GM21737 (cell line): ENCODE measurements around the gene STT3B.

Experiments used
- ATAC-seq: cut with Tn5 transposase; IDR thresholded peaks from one replicate; pipeline ENCODE4 v1.9.1; 2021; ENCODE audit warnings: mild to moderate bottlenecking, moderate library complexity; ENCODE audit not compliant: unreplicated experiment

STT3B gene

DNA sequence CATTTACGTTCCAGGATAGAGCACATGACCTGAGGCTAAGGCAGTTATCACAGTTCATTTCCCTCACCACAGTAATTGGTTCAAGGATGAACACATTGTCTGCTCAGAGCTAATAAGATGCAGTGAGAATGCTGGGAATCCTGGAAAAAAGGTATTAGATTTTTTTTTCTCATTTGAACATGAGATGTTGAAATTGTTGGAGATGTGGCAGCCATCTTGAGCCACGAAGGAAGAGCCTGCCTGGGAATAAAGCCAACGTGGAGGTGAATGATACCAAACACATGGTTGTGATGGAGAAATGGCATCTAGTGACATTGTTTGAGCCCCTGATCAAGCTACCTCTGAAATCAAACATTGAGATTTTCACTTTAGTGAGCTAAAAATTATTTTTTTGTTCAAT is 16.0 kb upstream of the STT3B start:
- ATAC-seq, result no peak

DNA sequence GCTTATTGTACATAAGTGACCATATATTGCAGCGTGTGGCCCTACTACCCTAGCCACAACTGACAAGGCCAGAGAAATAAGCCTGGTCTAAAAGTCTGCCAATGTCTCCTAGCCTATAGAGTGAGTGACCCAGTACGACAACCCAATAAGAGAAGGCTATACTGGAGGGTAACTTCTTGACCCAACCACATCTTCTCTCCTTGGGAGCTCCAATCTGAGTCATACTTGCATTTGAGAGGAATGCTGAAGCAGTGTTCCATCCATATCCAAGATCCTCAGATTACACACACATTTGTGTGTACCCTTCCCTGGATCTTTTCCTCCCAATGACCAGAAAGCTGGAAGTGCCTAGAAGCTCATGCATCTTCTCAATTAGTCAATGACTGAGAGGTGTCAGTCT is 11.3 kb upstream of the STT3B start:
- ATAC-seq, result no peak

DNA sequence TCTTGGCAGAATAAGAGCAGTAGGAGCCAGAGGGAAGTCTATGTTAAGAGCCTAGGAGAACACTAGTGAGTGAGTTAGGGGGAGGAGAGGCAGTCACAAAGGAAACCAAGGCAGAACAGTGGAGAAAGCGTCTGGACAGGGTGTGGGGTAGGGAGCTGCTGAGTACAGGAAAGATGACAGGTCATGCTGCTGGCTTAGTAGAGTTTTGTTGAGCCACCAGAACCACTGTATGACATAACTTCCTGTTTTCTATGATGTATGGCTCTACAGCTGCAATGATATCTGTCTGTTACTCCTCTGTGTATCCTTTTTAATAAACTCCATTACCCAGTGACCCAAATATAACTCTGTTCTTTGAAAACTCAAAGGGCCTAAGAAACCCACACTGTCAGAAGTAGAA is 10.6 kb upstream of the STT3B start:
- no peak for ATAC-seq

DNA sequence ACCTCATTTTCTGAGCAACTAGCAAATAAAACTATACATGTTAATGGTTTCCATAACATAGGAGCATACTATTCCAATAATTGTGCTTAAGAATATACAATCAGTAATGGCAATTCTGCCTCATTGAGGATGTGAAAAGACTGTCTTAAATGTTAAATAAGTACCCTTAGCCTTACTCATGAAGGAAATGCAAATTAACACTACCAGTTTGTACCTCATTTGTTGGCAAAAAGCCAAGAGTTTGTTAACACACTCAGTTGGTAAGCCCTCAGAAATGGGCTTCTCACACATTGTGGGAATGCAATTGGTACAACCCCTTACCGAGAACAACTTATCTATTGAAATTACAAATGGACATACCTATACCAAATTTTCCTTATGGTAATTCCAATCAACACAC is 9.2 kb upstream of the STT3B start:
- no peak for ATAC-seq

DNA sequence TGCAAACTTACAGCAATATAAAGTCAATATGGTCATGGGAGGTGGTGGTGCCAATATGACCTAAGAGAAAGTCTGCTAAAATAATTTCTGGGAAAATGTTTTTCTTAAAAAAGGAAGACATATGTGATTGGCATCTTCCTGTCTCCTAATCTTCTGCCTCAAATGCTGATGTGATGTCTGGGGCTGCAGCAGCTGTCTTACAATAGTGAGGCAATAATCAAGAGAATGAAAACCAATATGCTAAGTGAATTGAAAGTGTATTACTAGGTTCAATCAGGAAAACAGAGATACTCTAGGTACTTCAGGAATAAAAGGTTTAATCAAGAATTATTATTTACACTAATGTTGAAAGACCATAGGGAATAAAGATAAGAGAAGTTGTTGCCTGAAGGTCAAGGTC is 7.2 kb upstream of the STT3B start:
- no peak for ATAC-seq

DNA sequence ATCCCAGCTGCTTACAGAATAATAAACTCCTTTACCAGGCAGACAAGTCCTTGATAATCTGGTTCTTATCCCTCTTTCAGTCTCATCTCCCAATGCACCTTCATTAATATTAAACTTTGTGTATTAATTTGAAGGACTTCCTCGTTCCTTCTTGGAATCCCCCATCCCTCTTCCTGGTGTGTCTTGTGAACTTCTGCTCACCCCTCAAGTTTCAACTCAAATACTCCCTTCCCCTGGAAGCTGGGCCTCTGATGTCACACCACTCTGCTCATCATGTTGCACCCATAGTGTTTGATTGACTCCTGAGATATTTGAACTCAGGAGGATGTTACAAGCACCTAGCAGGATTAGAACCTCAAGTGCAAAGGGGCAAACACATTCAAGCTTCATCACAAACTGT is 3.3 kb upstream of the STT3B start:
- ATAC-seq, result no peak

DNA sequence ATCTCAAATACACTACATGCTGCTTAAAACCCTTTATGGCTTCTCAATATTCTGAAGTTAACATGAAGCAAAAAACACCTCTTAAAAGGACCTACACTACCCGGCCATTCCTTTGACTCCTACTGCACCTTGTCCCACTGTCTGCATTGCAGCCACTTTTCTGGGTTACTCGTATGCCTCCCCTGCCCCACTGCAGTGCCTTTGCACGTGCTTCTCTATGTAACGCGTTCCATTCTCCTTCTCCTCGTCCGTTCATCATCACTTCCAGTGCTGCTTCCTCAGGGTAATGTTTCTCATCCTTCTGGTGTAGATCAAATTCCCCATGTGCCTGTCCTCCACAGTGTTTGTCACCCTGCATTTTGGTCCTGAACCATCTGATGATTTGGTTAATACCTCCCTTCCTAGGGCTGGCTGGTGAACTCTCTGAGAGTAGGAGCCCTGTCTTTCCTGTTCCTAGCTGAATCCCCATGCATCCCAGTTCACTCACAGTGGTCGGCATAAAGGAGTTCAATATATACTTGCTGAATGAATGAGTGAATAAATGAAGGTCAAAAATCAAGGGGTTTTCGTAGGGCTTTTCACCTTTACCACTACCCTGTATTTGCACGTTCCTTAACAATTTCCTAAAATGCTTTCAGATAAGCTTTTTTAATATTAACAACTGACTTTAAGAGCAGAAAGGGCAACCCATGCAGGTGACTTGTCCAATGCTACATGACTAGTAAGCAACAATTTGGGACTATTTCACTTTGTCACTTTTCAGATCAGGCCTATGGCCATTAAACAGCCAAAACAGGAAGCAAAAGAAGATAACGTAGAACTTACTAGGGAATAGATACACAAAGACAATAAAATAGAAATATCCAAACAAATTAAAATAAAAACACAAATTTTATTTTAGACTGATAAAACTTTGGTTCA is 2.4 kb upstream of the STT3B start:
- ATAC-seq, result no peak

DNA sequence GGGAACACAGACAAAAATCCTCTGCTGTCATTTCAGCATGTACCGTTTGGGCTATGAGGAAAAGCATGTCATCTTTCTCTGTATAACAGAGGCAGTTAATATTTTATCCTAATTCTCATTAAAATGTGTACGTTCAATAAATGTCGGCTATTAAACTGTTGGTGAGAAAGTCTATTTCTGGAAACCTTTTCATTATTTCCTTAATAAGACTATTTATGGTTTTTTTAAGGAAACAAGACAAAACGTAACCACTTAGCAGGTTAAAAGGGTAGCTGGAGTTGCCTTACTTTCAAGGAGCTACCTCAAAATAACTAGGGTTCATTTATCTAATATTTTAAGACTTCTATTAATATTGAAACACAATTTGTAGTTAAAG is 1.8 kb upstream of the STT3B start:
- ATAC-seq, result no peak

DNA sequence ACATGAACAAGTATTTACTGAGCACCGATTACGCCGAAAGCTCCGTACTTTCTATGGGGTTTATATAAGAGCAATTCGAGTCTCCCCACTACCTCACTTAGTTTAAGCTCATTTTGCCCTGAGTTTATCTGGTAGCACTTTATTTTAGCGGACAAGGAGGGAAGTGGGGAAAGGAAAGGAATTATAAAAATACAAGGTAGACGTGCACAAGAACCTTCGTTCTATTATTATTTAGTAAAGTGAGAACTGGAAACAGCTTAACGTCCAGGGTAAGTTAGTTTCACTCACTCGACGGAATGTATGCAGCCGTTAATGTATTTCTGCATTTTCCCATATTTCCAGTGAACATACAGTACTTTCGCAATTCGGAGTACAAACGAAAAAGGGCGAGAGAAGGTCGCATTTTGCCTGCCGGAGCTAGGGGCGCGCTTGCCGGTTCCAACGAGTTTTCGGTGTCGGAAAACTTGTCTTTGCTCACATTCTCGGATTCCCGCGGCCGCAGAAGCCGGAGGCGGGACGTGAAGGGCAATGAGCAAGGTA is 1.2 kb upstream of the STT3B start:
- no peak for ATAC-seq

DNA sequence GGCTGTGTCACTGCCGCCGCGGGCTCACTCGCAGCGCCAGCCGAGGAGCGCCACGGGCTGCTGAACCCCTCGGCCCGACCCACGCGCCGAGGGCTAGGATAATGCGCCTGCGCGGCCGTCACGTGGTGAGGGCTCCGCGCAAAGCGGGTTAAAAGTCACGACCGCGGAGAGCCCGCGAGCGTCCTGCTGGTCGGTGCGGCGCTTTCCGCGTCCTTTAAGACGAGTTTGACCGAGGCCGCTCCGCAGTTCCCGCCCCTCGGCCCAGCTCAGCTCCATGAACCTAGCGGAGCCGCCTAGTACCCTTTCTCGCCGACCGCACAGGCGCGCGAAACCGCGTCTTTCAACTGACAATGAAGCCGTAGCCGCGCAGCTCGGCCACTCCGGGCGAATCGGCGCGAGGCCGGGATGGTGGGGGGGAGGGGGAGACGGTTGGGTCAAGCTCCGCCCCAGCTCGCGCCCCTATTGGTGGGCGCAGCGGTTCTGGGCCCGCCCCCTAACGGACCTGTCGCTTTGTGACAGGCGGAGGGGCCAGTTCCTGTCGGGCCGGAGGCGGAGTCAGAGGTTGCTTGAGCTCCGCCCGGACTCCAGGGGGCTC is 636 bp upstream of the STT3B start:
- ATAC-seq, result peak; percentile 88

DNA sequence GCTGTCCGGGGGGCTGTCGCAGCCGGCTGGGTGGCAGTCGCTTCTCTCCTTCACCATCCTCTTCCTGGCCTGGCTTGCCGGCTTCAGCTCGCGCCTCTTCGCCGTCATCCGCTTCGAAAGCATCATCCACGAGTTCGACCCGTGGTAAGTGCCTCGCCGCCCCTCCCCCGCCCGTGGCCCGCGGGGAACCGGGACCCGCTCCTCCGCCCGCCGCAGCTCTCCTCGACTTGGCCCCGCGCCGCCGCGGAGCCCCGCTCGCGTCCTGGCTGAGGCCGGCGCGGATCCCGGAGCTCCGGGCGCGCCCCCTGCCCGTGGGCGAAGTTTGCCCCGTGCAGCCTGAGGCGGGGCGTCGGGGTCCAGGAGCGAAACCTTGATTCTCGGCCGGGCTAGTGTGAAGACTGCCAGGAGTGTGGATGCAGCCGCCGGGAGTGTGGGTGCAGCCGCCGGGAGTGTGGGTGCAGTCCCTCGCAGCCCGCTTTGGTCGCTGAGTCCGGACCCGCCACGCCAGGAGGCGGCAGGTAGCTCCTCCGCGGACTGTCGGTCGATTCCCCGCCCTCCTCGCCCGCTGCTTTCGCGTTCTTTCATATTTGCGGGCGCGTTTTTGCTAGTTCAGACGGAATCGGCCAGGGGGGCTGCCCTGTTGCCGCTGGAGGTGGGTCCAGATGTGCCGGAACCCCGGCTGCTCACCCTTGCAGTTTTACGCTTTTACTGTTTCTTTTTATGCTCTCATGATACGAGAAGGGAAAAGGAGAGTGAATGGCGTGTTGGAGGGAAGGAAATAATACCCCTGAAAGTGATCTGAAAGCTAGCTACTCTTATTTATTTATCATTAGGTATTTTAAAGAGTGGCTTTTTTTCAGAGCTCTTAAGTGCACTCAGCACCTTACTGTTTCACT is 692 bp downstream of the STT3B start:
- ATAC-seq, result peak; percentile 6

DNA sequence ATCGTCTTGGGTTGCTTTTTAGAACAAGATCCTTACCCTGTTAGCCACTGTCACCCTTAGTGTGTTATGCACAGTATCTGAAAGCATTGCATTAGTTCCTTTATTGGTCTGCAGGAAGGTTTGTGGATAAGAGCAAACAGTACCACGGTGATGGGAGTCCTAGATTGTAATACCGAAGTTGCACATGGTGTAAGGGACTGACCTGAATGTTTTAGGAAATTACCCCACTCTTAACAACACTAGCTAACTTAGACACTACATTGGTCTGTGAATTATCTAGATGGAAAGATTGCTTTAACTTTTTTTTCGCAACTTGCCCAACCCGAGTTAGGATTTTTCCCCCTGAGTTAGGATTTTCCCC is 1.3 kb downstream of the STT3B start:
- no peak for ATAC-seq

DNA sequence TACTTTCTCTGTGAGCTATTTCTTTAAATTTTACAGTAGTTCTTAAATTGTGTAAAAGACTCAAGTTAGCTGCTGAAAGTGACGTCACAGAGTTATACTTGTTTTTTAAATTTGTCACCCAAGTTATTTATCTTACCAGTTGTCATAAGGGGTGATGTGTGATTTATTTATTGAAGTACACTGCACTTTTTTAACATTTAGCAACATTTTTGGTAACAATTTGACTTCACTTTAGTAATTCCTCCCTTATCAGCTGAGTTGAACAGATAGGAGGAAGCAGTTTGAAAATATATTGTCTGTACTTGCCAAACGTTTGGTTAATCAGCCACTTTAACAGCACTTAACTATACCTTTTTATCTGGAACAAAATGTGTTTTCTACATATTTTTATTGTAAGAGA is 3.8 kb downstream of the STT3B start:
- no peak for ATAC-seq

DNA sequence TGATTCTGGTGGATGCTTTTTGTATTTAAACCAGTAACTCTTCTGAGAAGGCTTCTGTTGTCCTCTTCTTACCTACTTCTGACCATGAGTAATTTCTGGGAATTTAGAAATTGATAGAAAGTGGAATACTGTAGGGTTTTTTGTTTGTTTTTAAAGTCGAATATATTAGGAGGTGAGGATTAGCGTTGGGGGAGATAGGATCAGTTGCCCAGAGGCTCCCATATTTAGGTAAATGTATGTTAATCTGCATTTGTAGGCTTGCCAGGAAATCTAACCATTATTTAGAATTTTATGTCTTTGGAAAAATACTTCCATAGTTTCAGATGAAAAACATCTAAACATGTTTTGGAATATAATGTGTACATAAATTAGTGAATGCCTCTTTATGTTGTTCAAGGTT is 6.1 kb downstream of the STT3B start:
- ATAC-seq, result no peak

DNA sequence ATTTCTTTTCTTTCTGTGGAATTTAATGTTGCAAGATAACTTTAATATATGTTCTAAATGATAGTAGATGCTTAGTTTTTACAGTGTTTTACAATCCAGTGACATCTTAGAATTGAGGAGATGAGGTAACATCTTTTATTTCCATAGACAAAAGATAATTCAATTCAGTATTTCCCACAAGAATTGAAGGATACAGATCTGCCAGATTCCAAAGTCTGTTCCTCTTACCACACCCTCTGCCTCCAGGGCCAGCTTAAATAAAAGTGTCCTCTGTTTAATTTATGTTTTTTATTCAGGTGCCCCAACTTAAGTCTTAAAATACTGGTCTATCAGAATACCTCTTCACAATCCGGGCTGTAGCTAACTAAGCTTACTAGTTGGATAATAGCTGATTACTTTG is 6.5 kb downstream of the STT3B start:
- ATAC-seq, result no peak

DNA sequence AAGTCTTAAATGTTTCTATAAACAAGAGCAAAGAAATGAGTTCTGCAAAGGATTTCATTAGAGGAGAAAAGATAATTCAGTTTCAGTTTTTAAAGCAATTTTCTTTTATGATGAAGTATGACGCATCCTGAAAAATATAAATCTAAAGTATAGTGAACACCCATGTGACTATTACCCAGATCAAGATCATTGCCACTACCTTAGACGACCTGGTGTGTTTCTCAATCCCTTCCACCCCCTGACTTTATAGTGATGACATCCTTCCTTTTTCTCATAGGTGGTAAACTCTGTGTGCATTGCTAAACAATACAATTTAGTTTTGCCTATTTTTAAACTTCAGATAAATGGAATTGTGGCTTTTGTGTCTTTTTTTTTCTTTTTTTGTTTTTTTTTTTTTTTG is 8.4 kb downstream of the STT3B start:
- ATAC-seq, result no peak

DNA sequence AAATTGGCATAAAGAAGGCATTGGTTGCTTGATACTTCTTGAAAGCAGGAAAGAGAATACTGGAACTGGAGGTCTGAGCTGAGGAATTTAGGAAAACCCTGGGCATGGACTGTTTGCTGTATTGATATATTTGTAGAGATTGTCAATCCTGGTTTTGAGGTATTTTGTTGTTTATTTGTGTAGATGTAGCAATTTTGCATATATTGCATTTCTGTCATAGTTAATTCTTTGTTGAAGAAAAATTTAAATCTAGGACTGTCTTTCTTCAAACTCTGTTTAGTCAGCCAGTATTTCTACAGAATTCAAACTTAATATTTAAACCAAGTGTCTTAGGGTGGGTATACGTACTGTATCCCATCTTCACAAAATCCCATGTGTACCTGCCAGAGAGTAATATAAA is 9.5 kb downstream of the STT3B start:
- no peak for ATAC-seq

DNA sequence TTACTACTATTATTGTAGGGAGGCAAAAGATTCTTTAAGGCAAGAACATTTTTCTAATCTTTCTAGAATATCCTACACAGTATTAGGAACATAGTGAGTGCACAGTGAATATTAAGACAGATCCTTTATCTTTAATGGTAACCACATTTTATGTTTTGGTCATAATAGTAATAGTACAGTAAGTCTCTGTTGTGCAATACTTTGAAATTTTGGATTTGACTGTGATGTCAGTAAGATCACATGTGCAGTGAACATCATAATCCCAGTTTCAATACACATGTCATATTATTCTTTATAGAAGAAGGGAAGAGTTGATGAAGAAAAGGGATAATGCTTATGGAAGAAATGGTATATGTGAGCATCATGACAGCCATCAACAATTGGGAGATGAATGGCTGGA is 10.7 kb downstream of the STT3B start:
- no peak for ATAC-seq

DNA sequence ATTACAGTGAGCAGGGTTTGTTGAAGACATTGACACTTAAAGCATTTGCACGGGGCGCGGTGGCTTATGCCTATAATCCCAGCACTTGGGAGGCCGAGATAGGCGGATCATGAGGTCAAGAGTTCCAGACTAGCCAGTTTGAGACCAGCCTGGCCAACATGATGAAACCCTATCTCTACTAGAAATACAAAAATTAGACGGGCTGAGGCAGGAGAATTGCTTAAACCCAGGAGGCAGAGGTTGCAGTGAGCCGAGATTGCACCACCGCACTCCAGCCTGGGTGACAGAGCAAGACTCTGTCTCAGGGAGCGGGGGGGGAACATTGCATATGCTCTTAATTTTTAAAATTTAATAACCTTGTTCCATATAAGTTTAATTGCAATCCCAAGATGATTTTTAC is 11.9 kb downstream of the STT3B start:
- no peak for ATAC-seq

DNA sequence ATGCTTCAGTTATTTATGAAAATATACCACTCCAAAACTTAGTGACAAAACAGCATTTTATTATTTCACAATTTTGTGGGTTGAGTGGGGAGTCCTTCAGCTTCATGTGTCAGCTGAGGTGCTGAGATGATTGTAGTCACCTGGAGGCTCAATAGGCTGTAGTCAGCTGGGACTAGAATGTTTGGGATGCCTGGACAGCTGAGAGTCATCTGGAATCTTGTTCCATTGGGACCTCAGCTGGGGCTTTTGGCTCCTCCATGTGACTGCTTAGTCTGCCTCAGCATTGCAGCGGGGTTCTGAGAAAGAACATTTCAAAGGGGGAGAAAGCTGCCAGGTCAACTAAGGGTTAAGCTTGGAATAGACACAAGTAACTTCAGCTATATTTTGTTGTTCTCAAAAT is 13.4 kb downstream of the STT3B start:
- ATAC-seq, result no peak

DNA sequence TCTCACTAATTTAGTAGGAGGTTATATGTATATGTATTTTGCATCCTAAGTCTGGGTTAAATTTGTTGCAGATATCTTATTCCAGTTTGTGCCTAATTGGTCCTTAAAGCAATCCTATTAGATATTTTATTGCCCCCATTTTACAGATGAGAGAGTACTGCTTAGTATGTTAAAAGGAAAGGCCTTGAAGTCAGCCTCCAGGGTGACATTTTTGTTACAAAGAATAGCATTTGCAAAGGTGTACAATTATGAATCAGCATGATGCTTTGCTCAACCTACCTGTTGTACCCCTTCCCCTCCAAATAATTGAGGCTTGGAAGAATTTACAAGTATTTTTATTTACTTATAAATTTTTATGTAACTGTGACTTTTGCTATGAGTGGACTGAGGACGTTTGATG is 14.0 kb downstream of the STT3B start:
- no peak for ATAC-seq
